Measurements from ENCODE around the gene CHST12.

Gene CHST12

DNA sequence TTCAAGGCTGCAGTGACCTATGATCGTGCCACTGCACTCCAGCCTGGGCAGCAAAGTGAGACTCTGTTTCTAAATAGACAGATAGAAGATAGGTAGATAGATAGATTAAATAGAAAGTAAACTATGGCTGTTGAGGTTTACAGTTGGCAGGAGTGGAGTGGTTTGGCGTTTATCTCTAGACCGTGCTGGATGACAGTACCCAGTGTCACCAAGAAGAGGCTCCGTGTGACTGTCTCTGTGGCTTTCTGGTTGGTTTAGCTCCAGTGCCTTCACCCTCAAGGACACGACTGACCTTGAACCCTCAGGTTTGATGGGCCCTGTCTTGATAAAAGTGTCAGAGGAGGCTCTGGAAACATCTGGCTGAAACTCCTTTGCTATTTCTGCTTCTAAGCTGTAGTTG, 31.7 kb downstream of the CHST12 start:
- Histone ChIP-seq H3F3A (ENCODE audit: control insufficient read depth, insufficient read depth) (no peaks in the 10 kb centered on the region), H3K36me3 (ENCODE audit: control insufficient read depth, low read length) (no peaks in the 10 kb centered on the region), H3K9me3 (ENCODE audit: control insufficient read depth, insufficient read depth, low read length) (no peaks in the 10 kb centered on the region), H3K4me1 (ENCODE audit: control insufficient read depth, low read length) (no peaks in the 10 kb centered on the region), H3K27ac (ENCODE audit: low read depth, low read length) (no peak overlapping the region), H4K20me1 (ENCODE audit: control insufficient read depth, insufficient read depth, low read depth, low read length) (peaks cover 6% of the 10 kb centered on the region; the same call in 1 of the 2 replicates), H3K4me3 (ENCODE audit: low read length) (no peak overlapping the region), H3K79me2 (ENCODE audit: control insufficient read depth, low read length) (no peaks in the 10 kb centered on the region), H3K9me2 (replicated peaks; ENCODE audit: control insufficient read depth, low read length) (no peaks in the 10 kb centered on the region), H3K27me3 (ENCODE audit: control insufficient read depth, low read length) (no peaks in the 10 kb centered on the region), H3K4me2 (ENCODE audit: low read length) (no peak overlapping the region)
- no peak for TF ChIP-seq EZH2phosphoT487 (IDR thresholded peaks at IDR 0.05; ENCODE audit: borderline replicate concordance, low read length)
- TF ChIP-seq, protein P1, sequence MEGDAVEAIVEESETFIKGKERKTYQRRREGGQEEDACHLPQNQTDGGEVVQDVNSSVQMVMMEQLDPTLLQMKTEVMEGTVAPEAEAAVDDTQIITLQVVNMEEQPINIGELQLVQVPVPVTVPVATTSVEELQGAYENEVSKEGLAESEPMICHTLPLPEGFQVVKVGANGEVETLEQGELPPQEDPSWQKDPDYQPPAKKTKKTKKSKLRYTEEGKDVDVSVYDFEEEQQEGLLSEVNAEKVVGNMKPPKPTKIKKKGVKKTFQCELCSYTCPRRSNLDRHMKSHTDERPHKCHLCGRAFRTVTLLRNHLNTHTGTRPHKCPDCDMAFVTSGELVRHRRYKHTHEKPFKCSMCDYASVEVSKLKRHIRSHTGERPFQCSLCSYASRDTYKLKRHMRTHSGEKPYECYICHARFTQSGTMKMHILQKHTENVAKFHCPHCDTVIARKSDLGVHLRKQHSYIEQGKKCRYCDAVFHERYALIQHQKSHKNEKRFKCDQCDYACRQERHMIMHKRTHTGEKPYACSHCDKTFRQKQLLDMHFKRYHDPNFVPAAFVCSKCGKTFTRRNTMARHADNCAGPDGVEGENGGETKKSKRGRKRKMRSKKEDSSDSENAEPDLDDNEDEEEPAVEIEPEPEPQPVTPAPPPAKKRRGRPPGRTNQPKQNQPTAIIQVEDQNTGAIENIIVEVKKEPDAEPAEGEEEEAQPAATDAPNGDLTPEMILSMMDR (IDR thresholded peaks at IDR 0.05; ENCODE audit: low read depth, low read length, poor library complexity, severe bottlenecking) = no peak

DNA sequence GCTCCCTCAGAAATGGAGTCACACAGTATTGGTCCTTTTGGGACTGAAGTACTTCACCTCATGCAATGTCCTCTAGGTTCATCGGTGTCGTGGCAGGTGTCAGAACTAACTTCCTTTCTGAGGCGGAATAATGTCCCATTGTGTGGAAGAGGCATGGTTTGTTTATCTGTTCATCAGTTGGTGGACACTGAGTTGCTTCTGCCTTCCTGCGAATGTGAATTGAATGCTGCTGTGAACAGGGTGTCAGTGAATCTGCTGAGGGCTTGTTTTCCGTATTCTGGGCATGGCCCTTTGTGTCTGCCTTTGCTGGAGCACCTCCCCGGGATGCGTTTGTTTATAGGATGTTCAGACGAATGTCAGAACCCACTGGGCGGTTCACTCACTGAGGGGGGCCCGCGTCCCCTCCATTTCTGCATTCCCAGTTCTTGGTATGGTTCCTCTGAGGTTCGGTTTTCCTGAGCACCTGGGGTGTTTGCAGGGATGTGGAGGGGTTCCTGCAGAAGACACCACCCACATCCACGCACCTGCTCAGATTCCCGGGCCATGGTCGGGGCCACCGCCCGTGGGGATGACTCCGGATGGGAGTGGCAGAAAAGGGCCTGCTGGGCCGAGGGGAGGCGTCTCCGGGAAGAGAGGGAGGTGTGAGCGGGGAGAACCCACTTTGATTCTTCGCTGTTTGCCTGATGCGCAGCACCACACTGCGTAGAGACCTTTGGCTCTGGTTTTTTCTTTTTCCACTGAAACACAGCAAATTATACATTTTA, 33.1 kb downstream of the CHST12 start:
- Histone ChIP-seq H3K27me3 (ENCODE audit: control insufficient read depth, low read length) (no peaks in the 10 kb centered on the region), H4K20me1 (ENCODE audit: control insufficient read depth, insufficient read depth, low read depth, low read length) (peaks cover 6% of the 10 kb centered on the region; the same call in 1 of the 2 replicates), H3K9me3 (ENCODE audit: control insufficient read depth, insufficient read depth, low read length) (no peaks in the 10 kb centered on the region), H3K4me2 (ENCODE audit: low read length) (no peak overlapping the region), H3F3A (ENCODE audit: control insufficient read depth, insufficient read depth) (no peaks in the 10 kb centered on the region), H3K4me3 (ENCODE audit: low read length) (no peak overlapping the region), H3K36me3 (ENCODE audit: control insufficient read depth, low read length) (no peaks in the 10 kb centered on the region), H3K27ac (ENCODE audit: low read depth, low read length) (no peak overlapping the region), H3K4me1 (ENCODE audit: control insufficient read depth, low read length) (no peaks in the 10 kb centered on the region), H3K9me2 (replicated peaks; ENCODE audit: control insufficient read depth, low read length) (no peaks in the 10 kb centered on the region), H3K79me2 (ENCODE audit: control insufficient read depth, low read length) (no peaks in the 10 kb centered on the region)
- no peak for TF ChIP-seq EZH2phosphoT487 (IDR thresholded peaks at IDR 0.05; ENCODE audit: borderline replicate concordance, low read length)
- TF ChIP-seq, protein P1 (IDR thresholded peaks at IDR 0.05; ENCODE audit: low read depth, low read length, poor library complexity, severe bottlenecking) = no peak

DNA sequence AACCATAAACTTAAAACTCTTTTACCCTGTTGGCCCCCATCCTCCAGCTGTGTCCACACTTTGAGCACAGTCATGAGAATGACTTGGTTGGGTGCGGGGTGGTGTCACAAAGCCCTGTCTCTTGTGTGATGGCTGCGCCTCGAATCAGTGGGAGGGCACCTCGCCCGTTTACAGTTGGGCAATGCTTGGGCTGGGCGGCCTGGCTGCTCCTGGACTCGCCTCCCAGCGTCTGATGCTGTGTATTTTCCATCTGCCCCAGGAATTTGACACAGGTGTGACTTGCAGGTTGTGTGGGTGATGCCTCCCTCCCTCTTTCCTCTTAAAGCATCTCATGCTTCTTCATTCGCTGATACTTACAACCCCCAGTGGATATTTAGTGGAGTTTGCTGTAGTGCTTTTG, 33.7 kb downstream of the CHST12 start:
- Histone ChIP-seq H3K9me2 (replicated peaks; ENCODE audit: control insufficient read depth, low read length) (no peaks in the 10 kb centered on the region), H3K79me2 (ENCODE audit: control insufficient read depth, low read length) (no peaks in the 10 kb centered on the region), H3K4me1 (ENCODE audit: control insufficient read depth, low read length) (no peaks in the 10 kb centered on the region), H3F3A (ENCODE audit: control insufficient read depth, insufficient read depth) (no peaks in the 10 kb centered on the region), H3K4me3 (ENCODE audit: low read length) (no peak overlapping the region), H3K36me3 (ENCODE audit: control insufficient read depth, low read length) (no peaks in the 10 kb centered on the region), H3K9me3 (ENCODE audit: control insufficient read depth, insufficient read depth, low read length) (no peaks in the 10 kb centered on the region), H3K27ac (ENCODE audit: low read depth, low read length) (no peak overlapping the region), H3K27me3 (ENCODE audit: control insufficient read depth, low read length) (no peaks in the 10 kb centered on the region), H3K4me2 (ENCODE audit: low read length) (no peak overlapping the region), H4K20me1 (ENCODE audit: control insufficient read depth, insufficient read depth, low read depth, low read length) (peaks cover 6% of the 10 kb centered on the region; the same call in 1 of the 2 replicates)
- no peak for TF ChIP-seq EZH2phosphoT487 (IDR thresholded peaks at IDR 0.05; ENCODE audit: borderline replicate concordance, low read length)
- TF ChIP-seq, protein P1 (IDR thresholded peaks at IDR 0.05; ENCODE audit: low read depth, low read length, poor library complexity, severe bottlenecking) = no peak
